Esophagus squamous epithelium (tissue), 5 donors: ENCODE results near the gene NDUFA13. TPM values are rescaled to one million over a fixed set of nuclear protein-coding genes. Genes with fewer than 3 reads are reported as not detected.
A peak's percentile ranks its signal among the peaks of the same experiment; 100 is the strongest.

ENCODE experiments used
- DNase-seq: peaks from one replicate; lab custom pipeline; 2025; lab: John Stamatoyannopoulos, UW
- H3K27ac ChIP-seq, 4 donors: fragments of 200-600 bp; sonication (generic); one replicate each; pipeline ENCODE4 v1.5.1; 2016 to 2019; ENCODE audit warnings: mild to moderate bottlenecking in 1 of 4
- H3K27me3 ChIP-seq, 4 donors: fragments of 200-600 bp; sonication (generic); 1 replicate in 3 of 4; 2 replicates in 1 of 4; pipeline versions ENCODE4 v1.5.1 to v1.6.0; 2017 to 2021; ENCODE audit warnings: antibody characterized with exemption in 1 of 4
- H3K36me3 ChIP-seq, 3 donors: fragments of 200-600 bp; sonication (generic); one replicate each; pipeline ENCODE4 v1.5.1; 2016 to 2019
- H3K4me1 ChIP-seq, 3 donors: fragments of 200-600 bp; sonication (generic); one replicate each; pipeline ENCODE4 v1.5.1; 2017 to 2019
- H3K4me3 ChIP-seq, 4 donors: fragments of 200-600 bp; sonication (generic); 1 replicate in 3 of 4; 2 replicates in 1 of 4; pipeline ENCODE4 v1.5.1; 2016 to 2019; ENCODE audit warnings: mild to moderate bottlenecking in 2 of 4, moderate library complexity in 1 of 4
- H3K9me3 ChIP-seq, 3 donors: fragments of 200-600 bp; sonication (generic); one replicate each; pipeline ENCODE4 v1.5.1; 2016 to 2019
- POLR2A ChIP-seq, 4 donors: fragments of 450-650 bp; IDR thresholded peaks; one replicate each; pipeline ENCODE4 v1.6.1; 2017; ENCODE audit warnings: antibody characterized with exemption in 4 of 4, mild to moderate bottlenecking in 4 of 4, moderate library complexity in 3 of 4
- WGBS, 2 donors: methylation state at CpG; one replicate each; pipeline ENCODE4 v1.1.5; 2018; 5-methylcytosine and 5-hydroxymethylcytosine counted together
- intact Hi-C: fragments of 100-400 bp; cut with DNase I; formaldehyde crosslinking; loops from one replicate; pipeline ENCODE4 v1.15.0; 2022
- total RNA-seq, 4 donors: library from RNA; depleted of rRNA; stranded (reverse); fragments of >200 nt; gene quantifications; one replicate each; pipeline ENCODE4 v1.1.0, GENCODE V29; 2016
- TF ChIP-seq, protein P1 (sequence below), 6 experiments: fragments of 450-650 bp in 4 of 6; fragments of 200-600 bp in 2 of 6; sonication (generic) in 2 of 6; IDR thresholded peaks; one replicate each; pipeline ENCODE4 v1.5.1; 2016 to 2019; ENCODE audit warnings: antibody characterized with exemption in 6 of 6, mild to moderate bottlenecking in 4 of 6, moderate library complexity in 4 of 6
- donor health status: DM: yes; HTN: yes; CAD: no.

Gene NDUFA13
- total RNA-seq, 4 donors from 2014 or later, result 44.6 to 88.7 (median 56.0) TPM

DNA sequence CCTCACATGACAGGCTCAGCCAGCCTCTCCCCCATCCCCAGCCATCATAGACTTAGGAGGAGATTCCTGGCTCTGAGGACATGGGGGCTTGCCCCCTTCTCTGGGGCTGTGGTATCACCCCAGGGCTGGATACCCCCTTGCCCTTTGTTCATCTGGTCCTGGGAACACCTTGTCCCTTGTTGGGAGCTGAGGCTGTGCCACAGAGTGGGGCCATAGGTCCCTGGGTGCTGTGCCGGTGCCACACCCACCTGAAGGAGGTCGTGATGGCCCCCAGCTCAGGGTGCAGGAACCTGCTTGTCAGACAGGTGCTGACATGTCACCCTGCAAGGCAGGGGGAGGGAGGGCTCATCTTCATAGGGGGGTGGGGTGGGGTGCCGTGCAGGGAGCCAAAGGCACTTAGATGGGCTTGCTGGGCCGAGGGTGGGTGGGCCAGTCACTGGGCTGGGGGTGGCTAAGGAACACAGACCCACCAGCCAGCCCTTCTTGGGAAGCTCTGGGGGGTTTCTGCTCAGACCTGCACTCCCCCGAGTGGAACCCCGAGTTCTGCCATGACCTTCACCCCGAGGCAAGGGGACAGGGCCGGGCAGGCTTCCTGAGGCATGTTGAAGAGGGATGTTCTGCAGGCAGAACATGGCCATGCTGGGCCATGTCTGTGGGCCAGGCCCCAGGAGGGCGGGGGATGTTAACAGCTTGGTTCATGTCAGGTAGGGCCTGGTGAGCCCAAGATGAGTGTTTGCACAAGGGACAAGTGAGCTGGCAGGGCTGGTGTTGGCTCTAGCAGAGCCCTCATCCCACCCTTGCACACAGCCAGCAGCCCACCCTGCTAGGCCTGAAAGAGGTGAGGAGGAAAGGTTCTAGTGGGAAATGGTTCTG lies 28.7 kb upstream of the NDUFA13 start:
- no peaks in the 10 kb centered on the region for H3K9me3 ChIP-seq
- no peak overlapping the region for H3K4me3 ChIP-seq
- no peak for TF ChIP-seq POLR2A (IDR thresholded peaks at IDR 0.05)
- TF ChIP-seq, protein P1, sequence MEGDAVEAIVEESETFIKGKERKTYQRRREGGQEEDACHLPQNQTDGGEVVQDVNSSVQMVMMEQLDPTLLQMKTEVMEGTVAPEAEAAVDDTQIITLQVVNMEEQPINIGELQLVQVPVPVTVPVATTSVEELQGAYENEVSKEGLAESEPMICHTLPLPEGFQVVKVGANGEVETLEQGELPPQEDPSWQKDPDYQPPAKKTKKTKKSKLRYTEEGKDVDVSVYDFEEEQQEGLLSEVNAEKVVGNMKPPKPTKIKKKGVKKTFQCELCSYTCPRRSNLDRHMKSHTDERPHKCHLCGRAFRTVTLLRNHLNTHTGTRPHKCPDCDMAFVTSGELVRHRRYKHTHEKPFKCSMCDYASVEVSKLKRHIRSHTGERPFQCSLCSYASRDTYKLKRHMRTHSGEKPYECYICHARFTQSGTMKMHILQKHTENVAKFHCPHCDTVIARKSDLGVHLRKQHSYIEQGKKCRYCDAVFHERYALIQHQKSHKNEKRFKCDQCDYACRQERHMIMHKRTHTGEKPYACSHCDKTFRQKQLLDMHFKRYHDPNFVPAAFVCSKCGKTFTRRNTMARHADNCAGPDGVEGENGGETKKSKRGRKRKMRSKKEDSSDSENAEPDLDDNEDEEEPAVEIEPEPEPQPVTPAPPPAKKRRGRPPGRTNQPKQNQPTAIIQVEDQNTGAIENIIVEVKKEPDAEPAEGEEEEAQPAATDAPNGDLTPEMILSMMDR (IDR thresholded peaks at IDR 0.05), result no peak
- H3K27me3 ChIP-seq, result no peaks in the 10 kb centered on the region
- DNase-seq, result no peak
- 92% methylated on average over 2 of the region's 9 CpGs; no CpG with 5 or more reads in 1 of the 2 donors for WGBS, 2 donors
- intact Hi-C loops, result no loop called here
- H3K27ac ChIP-seq, result peak overlapping the region in 3 of 4 donors; percentile 22 to 80 (median 66)
- peaks cover 37 to 65% (median 43%) of the 10 kb centered on the region in 3 donors for H3K4me1 ChIP-seq
- H3K36me3 ChIP-seq, result peaks cover 0 to 38% (median 4%) of the 10 kb centered on the region in 3 donors

DNA sequence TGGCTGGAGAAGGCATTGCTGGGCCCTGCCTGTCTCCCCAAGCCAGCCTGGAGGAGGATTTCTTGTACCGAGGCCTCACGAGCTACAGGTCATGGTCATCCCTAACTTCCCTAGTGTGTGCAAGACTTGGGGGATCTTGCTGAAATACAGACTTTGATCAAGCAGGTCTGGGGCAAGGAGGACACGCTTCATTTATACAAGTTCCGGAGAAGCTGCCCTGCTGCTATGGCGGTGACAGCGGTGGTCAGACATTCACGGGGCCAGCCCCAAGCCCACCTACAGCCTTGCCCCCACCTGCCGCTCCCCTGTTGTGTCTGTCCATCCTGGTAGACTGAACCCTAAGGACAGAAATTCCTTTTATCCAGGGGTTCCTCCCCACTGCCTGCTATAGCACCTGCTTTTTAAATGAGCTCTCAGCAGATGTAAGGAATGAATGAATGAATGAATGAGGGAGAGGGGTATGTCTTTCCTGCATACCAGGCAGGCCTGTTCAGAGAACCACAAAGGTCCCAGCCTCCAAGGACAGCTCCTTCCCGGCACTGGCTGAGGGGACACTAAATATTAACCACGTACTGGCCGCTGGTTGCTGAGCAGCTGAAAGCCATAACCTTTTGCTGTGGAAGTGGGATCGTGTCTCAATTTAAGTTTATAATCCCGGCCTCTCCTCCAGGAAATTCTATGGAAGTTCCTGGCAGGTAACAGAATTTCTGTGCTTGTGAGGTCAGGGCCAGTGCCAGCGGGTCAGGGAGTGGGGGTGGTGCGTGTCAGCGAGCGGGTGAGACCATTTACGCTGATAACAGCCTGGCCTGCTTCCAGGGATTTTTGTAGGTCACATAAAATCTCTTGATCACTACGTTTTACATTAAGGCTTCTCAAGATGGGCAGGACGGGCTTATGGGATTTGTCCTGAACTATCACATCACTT lies 27.8 kb upstream of the NDUFA13 start:
- peaks cover 3 to 38% (median 11%) of the 10 kb centered on the region in 3 donors for H3K36me3 ChIP-seq
- no peaks in the 10 kb centered on the region for H3K9me3 ChIP-seq
- intact Hi-C loops, result no loop called here
- DNase-seq, result no peak
- H3K4me3 ChIP-seq, result peak overlapping the region in 2 of 4 donors; percentile 17 to 22
- TF ChIP-seq, protein P1 (IDR thresholded peaks at IDR 0.05), result no peak
- TF ChIP-seq POLR2A (IDR thresholded peaks at IDR 0.05), result no peak
- WGBS, 2 donors, result 45 to 55% methylated on average over 15 to 19 of the region's 20 CpGs
- peaks cover 37 to 65% (median 43%) of the 10 kb centered on the region in 3 donors for H3K4me1 ChIP-seq
- H3K27ac ChIP-seq, result peak overlapping the region; percentile 62 to 87 (median 73)
- H3K27me3 ChIP-seq, result no peaks in the 10 kb centered on the region

DNA sequence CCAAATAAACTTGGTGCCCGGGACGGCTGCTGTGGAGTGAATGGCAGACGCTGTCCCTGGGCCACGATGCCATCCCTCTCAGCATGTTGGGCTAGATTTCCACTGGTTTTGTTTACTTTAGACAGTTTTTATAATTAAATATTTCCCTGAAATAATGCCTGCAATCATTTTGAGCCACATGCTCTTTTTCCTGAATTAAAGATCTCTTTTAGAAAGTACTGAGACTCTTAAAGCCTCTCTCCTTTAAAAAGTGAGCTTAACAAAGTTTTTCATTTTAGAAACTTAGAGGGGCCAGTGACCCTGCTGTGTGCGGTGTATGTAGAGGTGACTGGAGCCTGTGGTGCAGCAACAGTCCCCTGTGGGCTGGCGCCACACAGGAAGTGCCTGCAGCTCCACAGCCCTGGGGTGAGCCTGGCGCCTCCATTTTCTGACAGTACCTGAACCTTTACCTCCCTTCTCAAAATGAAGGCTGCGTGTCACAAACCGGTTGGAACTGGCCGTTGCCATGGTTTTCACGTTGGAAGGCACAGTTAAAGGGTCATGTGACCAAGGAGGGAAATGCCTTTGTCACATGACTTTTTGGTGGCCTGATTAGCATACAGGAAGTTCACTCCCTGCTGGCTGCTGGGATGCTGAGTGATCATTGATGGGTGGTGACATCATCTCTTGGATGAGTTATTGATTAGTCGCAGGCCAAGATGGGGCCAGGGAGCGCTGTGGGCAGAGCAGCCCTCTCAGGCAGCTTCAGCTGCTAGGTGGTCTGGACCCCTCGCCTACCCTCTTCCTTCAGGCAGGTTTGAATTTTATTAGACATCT lies 26.9 kb upstream of the NDUFA13 start:
- Histone ChIP-seq H3K4me3 (peak overlapping the region in 2 of 4 donors; percentile 17 to 22), H3K36me3 (peaks cover 5 to 39% (median 18%) of the 10 kb centered on the region in 3 donors), H3K27me3 (no peaks in the 10 kb centered on the region), H3K4me1 (peaks cover 37 to 65% (median 43%) of the 10 kb centered on the region in 3 donors), H3K9me3 (no peaks in the 10 kb centered on the region), H3K27ac (peak overlapping the region; percentile 62 to 87 (median 73))
- intact Hi-C loops, result no loop called here
- no peak for TF ChIP-seq POLR2A (IDR thresholded peaks at IDR 0.05)
- TF ChIP-seq, protein P1 (IDR thresholded peaks at IDR 0.05), result no peak
- peak; percentile 70 for DNase-seq
- 19 to 37% methylated on average over 10 of the region's 14 CpGs for WGBS, 2 donors

DNA sequence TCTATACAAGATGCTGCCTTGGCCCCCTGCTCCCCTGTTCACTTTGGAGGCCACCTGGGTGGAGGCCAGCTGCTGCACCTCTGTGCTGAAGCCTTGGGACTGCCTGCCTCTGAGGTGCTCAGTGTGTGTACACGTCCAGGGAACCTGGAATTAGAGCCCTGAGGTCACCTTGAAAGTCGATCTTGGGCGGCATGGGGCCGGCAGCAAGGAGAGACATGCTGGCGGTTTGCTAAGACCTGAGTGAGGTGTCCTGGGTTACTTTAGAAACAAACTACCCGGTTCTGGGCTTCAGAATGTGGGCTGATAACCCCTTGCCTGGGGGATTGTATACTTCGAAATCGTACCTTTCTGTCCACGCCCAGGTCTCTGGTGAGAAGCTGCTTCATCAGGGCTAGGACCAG lies 26.2 kb upstream of the NDUFA13 start:
- peak overlapping the region in 2 of 4 donors; percentile 17 to 22 for H3K4me3 ChIP-seq

More for the DNA sequence above, 26.2 kb upstream of the NDUFA13 start:
- intact Hi-C loops, result loop anchor here (5.0 kb wide), 1 partner anchor 123 kb away; no protein-coding TSS in a partner anchor
- Histone ChIP-seq H3K9me3 (no peaks in the 10 kb centered on the region), H3K4me1 (peaks cover 37 to 62% (median 43%) of the 10 kb centered on the region in 3 donors), H3K27ac (peak overlapping the region; percentile 62 to 87 (median 73)), H3K27me3 (no peaks in the 10 kb centered on the region), H3K36me3 (peaks cover 9 to 46% (median 26%) of the 10 kb centered on the region in 3 donors)
- WGBS, 2 donors, result 41 to 69% methylated on average over 4 to 6 of the region's 9 CpGs
- DNase-seq, result no peak
- TF ChIP-seq, protein P1 (IDR thresholded peaks at IDR 0.05), result no peak
- no peak for TF ChIP-seq POLR2A (IDR thresholded peaks at IDR 0.05)
